Neural cell (in vitro differentiated cells): Measurements from ENCODE around the gene KSR2. TPM values are rescaled to one million over a fixed set of nuclear protein-coding genes. Genes with fewer than 3 reads are reported as not detected.

Source experiments
- H2AFZ ChIP-seq: fragments of 200-600, 300-800 bp; sonication (generic), shearing (Covaris generic); 2 replicates; pipeline ENCODE4 v1.6.0; 2014; ENCODE audit warnings: low read depth, mild to moderate bottlenecking, antibody characterized with exemption, low read length, moderate library complexity
- H3F3A ChIP-seq: fragments of 200-600 bp; shearing (Covaris generic); 2 replicates; pipeline ENCODE4 v1.6.1; 2016; ENCODE audit warnings: mild to moderate bottlenecking, moderate library complexity, mixed read lengths, antibody characterized with exemption, low read length; ENCODE audit not compliant: insufficient read depth, poor library complexity, severe bottlenecking
- H3K27ac ChIP-seq: fragments of 200-600, 300-800 bp; sonication (generic), shearing (Covaris generic); 2 replicates; pipeline ENCODE4 v1.5.1; 2014; ENCODE audit warnings: mild to moderate bottlenecking, low read length, moderate library complexity
- H3K27me3 ChIP-seq: fragments of 300-800, 200-600 bp; sonication (generic), shearing (Covaris generic); 2 replicates; pipeline ENCODE4 v1.6.0; 2014; ENCODE audit warnings: mild to moderate bottlenecking, low read depth, low read length, moderate library complexity; ENCODE audit not compliant: insufficient read depth
- H3K36me3 ChIP-seq: fragments of 300-800, 200-600 bp; sonication (generic), shearing (Covaris generic); 2 replicates; pipeline ENCODE4 v1.5.1; 2014; ENCODE audit warnings: mild to moderate bottlenecking, antibody characterized with exemption, low read length, moderate library complexity; ENCODE audit not compliant: insufficient read depth
- H3K4me2 ChIP-seq: fragments of 300-800, 200-600 bp; sonication (generic), shearing (Covaris generic); 2 replicates; pipeline ENCODE4 v1.6.0; 2014; ENCODE audit warnings: mild to moderate bottlenecking, low read length
- H3K4me3 ChIP-seq: fragments of 300-800, 200-600 bp; sonication (generic), shearing (Covaris generic); 2 replicates; pipeline ENCODE4 v1.5.1; 2014; ENCODE audit warnings: mild to moderate bottlenecking, low read length, moderate library complexity
- H3K79me2 ChIP-seq: fragments of 200-600 bp; shearing (Covaris generic); replicated peaks from 2 replicates; pipeline ENCODE4 v1.6.0; 2014; ENCODE audit warnings: mild to moderate bottlenecking, low read length, moderate library complexity; ENCODE audit not compliant: insufficient read depth
- H3K9ac ChIP-seq: fragments of 300-800, 200-600 bp; sonication (generic), shearing (Covaris generic); 2 replicates; pipeline ENCODE4 v1.6.1; 2016; ENCODE audit warnings: mild to moderate bottlenecking, low read length, mixed read lengths
- H3K9me2 ChIP-seq: fragments of 200-600 bp; shearing (Covaris generic); 2 replicates; pipeline ENCODE4 v1.6.1; 2016; ENCODE audit warnings: mild to moderate bottlenecking, low read length, mixed read lengths; ENCODE audit not compliant: insufficient read depth
- H3K9me3 ChIP-seq: fragments of 200-600, 300-800 bp; sonication (generic), shearing (Covaris generic); 2 replicates; pipeline ENCODE4 v1.6.1; 2016; ENCODE audit warnings: mild to moderate bottlenecking, mixed run types, low read length, moderate library complexity, mixed read lengths
- H4K20me1 ChIP-seq: fragments of 200-600 bp; shearing (Covaris generic); 2 replicates; pipeline ENCODE4 v1.6.1; 2016; ENCODE audit warnings: mild to moderate bottlenecking, mixed run types; ENCODE audit not compliant: insufficient read depth
- CTCF ChIP-seq: fragments of 450-650 bp; IDR thresholded peaks from 2 replicates; pipeline ENCODE4 v1.5.1; 2014; ENCODE audit warnings: antibody characterized with exemption, mild to moderate bottlenecking, moderate library complexity; ENCODE audit not compliant: poor library complexity, severe bottlenecking
- EP300 ChIP-seq: fragments of 450-650 bp; conservative IDR thresholded peaks from 2 replicates; pipeline ENCODE4 v1.6.1; 2014; ENCODE audit warnings: antibody characterized with exemption, mild to moderate bottlenecking, moderate library complexity; ENCODE audit not compliant: poor library complexity, severe bottlenecking
- EZH2 ChIP-seq: fragments of 200-600, 300-800 bp; shearing (Covaris generic), sonication (generic); IDR thresholded peaks from 2 replicates; pipeline ENCODE4 v1.6.1; 2014; ENCODE audit warnings: antibody characterized with exemption, low read length, borderline replicate concordance, mild to moderate bottlenecking; ENCODE audit not compliant: insufficient read depth, poor library complexity, severe bottlenecking
- MXI1 ChIP-seq: fragments of 450-650 bp; conservative IDR thresholded peaks from 2 replicates; pipeline ENCODE4 v1.6.1; 2014; ENCODE audit warnings: antibody characterized with exemption, mild to moderate bottlenecking; ENCODE audit not compliant: poor library complexity, severe bottlenecking
- POLR2AphosphoS5 ChIP-seq: IDR thresholded peaks from 2 replicates; pipeline ENCODE4 v1.6.1; 2012
- RAD21 ChIP-seq: fragments of 450-650 bp; conservative IDR thresholded peaks from 2 replicates; pipeline ENCODE4 v1.6.1; 2014; ENCODE audit warnings: antibody characterized with exemption, mild to moderate bottlenecking, moderate library complexity
- REST ChIP-seq: IDR thresholded peaks from 2 replicates; pipeline ENCODE4 v1.6.1; 2012; ENCODE audit warnings: borderline replicate concordance
- SMC3 ChIP-seq: fragments of 450-650 bp; conservative IDR thresholded peaks from 2 replicates; pipeline ENCODE4 v1.6.1; 2014; ENCODE audit warnings: antibody characterized with exemption, mild to moderate bottlenecking, moderate library complexity; ENCODE audit not compliant: poor library complexity
- TAF1 ChIP-seq: IDR thresholded peaks from 2 replicates; pipeline ENCODE4 v1.6.1; 2012; ENCODE audit warnings: low read depth
- polyA plus RNA-seq: library from polyadenylated mRNA; depleted of rRNA; stranded (reverse); fragments of >200 nt; gene quantifications from 2 replicates; pipeline ENCODE4 v1.2.3, GENCODE V29; 2014

Gene KSR2
- polyA plus RNA-seq, 1 donor from 2014 or later = 3.0 TPM

GRCh38 chr12:117521867-117522266 lies 446.9 kb downstream of the KSR2 start:
- H3K4me2 ChIP-seq = no peak overlapping the region
- no peak overlapping the region for H2AFZ ChIP-seq
- TF ChIP-seq CTCF = no peak
- no peak for TF ChIP-seq SMC3
- TF ChIP-seq POLR2AphosphoS5 = no peak
- no peak for TF ChIP-seq TAF1
- no peak for TF ChIP-seq EP300
- no peak for TF ChIP-seq MXI1
- no peak overlapping the region for H3K4me3 ChIP-seq
- no peaks in the 10 kb centered on the region for H3K27me3 ChIP-seq
- H3F3A ChIP-seq = no peaks in the 10 kb centered on the region
- H3K9me2 ChIP-seq = no peaks in the 10 kb centered on the region
- no peak overlapping the region for H3K27ac ChIP-seq
- no peak overlapping the region for H3K9ac ChIP-seq
- no peaks in the 10 kb centered on the region for H3K79me2 ChIP-seq
- no peaks in the 10 kb centered on the region for H3K36me3 ChIP-seq
- H3K9me3 ChIP-seq = no peaks in the 10 kb centered on the region
- H4K20me1 ChIP-seq = no peaks in the 10 kb centered on the region

GRCh38 chr12:117521346-117521745 lies 447.4 kb downstream of the KSR2 start:
- Histone ChIP-seq H3K27me3 (no peaks in the 10 kb centered on the region), H3K4me2 (no peak overlapping the region), H2AFZ (no peak overlapping the region), H3F3A (no peaks in the 10 kb centered on the region), H3K9me3 (no peaks in the 10 kb centered on the region), H4K20me1 (no peaks in the 10 kb centered on the region), H3K9me2 (no peaks in the 10 kb centered on the region), H3K79me2 (no peaks in the 10 kb centered on the region), H3K9ac (no peak overlapping the region), H3K27ac (no peak overlapping the region), H3K36me3 (no peaks in the 10 kb centered on the region), H3K4me3 (no peak overlapping the region)
- TF ChIP-seq POLR2AphosphoS5 (no peak), EP300 (no peak), MXI1 (no peak), EZH2 (no peak), REST (no peak), RAD21 (no peak), CTCF (no peak), TAF1 (no peak), SMC3 (no peak)
